Measurements from ENCODE around the gene TJP1.
"Not testable (repeated sequence)": the region's sequence is repeated elsewhere in the genome, so short reads cannot be mapped to it uniquely, and the experiment has no call there.

TJP1 gene

GRCh38 chr15:29799859-29800258 is 22.4 kb downstream of the TJP1 start:
- no peak for DNase-seq

- no peak for DNase-seq
These were observed 26.7 kb downstream of the TJP1 start for GRCh38 chr15:29795610-29796009.

GRCh38 chr15:29792426-29793159 is 29.7 kb downstream of the TJP1 start:
- no peak for DNase-seq

- DNase-seq, result no peak
These were observed 31.7 kb downstream of the TJP1 start for GRCh38 chr15:29790607-29791006.

- DNase-seq, result no peak
These were observed 32.4 kb downstream of the TJP1 start for GRCh38 chr15:29789871-29790270.

GRCh38 chr15:29788433-29789034 is 33.7 kb downstream of the TJP1 start:
- DNase-seq, result no peak

GRCh38 chr15:29787767-29788166 is 34.5 kb downstream of the TJP1 start:
- no peak for DNase-seq

GRCh38 chr15:29785642-29786041 is 36.6 kb downstream of the TJP1 start:
- DNase-seq, result no peak

- no peak for DNase-seq
These were observed 37.1 kb downstream of the TJP1 start for GRCh38 chr15:29785136-29785535.

GRCh38 chr15:29784413-29784812 is 37.9 kb downstream of the TJP1 start:
- DNase-seq, result no peak

GRCh38 chr15:29782816-29783215 is 39.5 kb downstream of the TJP1 start:
- DNase-seq, result not testable (repeated sequence)

- no peak for DNase-seq
These were observed 43.9 kb downstream of the TJP1 start for GRCh38 chr15:29778382-29778781.

- DNase-seq, result no peak
These were observed 45.4 kb downstream of the TJP1 start for GRCh38 chr15:29776859-29777258.

GRCh38 chr15:29774900-29775299 is 47.4 kb downstream of the TJP1 start:
- DNase-seq, result no peak

GRCh38 chr15:29773816-29774215 is 48.5 kb downstream of the TJP1 start:
- DNase-seq, result no peak

- no peak for DNase-seq
These were observed 49.3 kb downstream of the TJP1 start for GRCh38 chr15:29773000-29773399.

- no peak for DNase-seq
These were observed 51.5 kb downstream of the TJP1 start for GRCh38 chr15:29770796-29771195.

- DNase-seq, result no peak
These were observed 56.3 kb downstream of the TJP1 start for GRCh38 chr15:29765898-29766527.

GRCh38 chr15:29765234-29765841 is 56.9 kb downstream of the TJP1 start:
- no peak for DNase-seq

- no peak for DNase-seq
These were observed 62.7 kb downstream of the TJP1 start for GRCh38 chr15:29759596-29759995.

- no peak for DNase-seq
These were observed 65.7 kb downstream of the TJP1 start for GRCh38 chr15:29756358-29757267.

GRCh38 chr15:29754009-29754408 is 68.3 kb downstream of the TJP1 start:
- not testable (repeated sequence) for DNase-seq

GRCh38 chr15:29753506-29753905 is 68.8 kb downstream of the TJP1 start:
- no peak for DNase-seq
